Adrenal gland (tissue), 5 donors: ENCODE results near the gene XCR1.

ENCODE experiments used
- CTCF ChIP-seq, 6 experiments: fragments of 450-650 bp in 4 of 6; fragments of 200-600 bp in 2 of 6; sonication (generic) in 1 of 6; IDR thresholded peaks; 1 replicate in 5 of 6; 2 replicates in 1 of 6; pipeline versions ENCODE4 v1.5.1 to v1.8.0; 2016 to 2021; ENCODE audit warnings: antibody characterized with exemption in 6 of 6, mild to moderate bottlenecking in 2 of 6, moderate library complexity in 1 of 6
- POLR2A ChIP-seq, 2 donors: fragments of 450-650 bp; IDR thresholded peaks; one replicate each; pipeline ENCODE4 v1.6.1; 2017; ENCODE audit warnings: antibody characterized with exemption in 2 of 2, mild to moderate bottlenecking in 2 of 2, moderate library complexity in 1 of 2
- donor health status: DM: no; HTN: no; CAD: no.

- TF ChIP-seq CTCF (IDR thresholded peaks at IDR 0.05) (no peak), POLR2A (IDR thresholded peaks at IDR 0.05) (no peak)
Observed at GRCh38 chr3:45984331-45985312, 42.7 kb downstream of the XCR1 start.
